22Rv1 (cell line): ENCODE measurements around the gene GMDS.

Source experiments
- ZFX ChIP-seq: fragments of 450-650 bp; IDR thresholded peaks from 2 replicates; pipeline ENCODE4 v1.6.1; 2017; ENCODE audit warnings: antibody characterized with exemption, borderline replicate concordance
- TF ChIP-seq, protein P1 (sequence below): fragments of 450-650 bp; IDR thresholded peaks from 2 replicates; pipeline ENCODE4 v1.5.1; 2017; ENCODE audit warnings: mild to moderate bottlenecking

- TF ChIP-seq, protein P1, sequence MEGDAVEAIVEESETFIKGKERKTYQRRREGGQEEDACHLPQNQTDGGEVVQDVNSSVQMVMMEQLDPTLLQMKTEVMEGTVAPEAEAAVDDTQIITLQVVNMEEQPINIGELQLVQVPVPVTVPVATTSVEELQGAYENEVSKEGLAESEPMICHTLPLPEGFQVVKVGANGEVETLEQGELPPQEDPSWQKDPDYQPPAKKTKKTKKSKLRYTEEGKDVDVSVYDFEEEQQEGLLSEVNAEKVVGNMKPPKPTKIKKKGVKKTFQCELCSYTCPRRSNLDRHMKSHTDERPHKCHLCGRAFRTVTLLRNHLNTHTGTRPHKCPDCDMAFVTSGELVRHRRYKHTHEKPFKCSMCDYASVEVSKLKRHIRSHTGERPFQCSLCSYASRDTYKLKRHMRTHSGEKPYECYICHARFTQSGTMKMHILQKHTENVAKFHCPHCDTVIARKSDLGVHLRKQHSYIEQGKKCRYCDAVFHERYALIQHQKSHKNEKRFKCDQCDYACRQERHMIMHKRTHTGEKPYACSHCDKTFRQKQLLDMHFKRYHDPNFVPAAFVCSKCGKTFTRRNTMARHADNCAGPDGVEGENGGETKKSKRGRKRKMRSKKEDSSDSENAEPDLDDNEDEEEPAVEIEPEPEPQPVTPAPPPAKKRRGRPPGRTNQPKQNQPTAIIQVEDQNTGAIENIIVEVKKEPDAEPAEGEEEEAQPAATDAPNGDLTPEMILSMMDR, result no peak
- no peak for TF ChIP-seq ZFX
These were observed 506.8 kb downstream of the GMDS start for GRCh38 chr6:1738558-1739081.
